HG03066 (cell line): ENCODE data around the gene NOTCH3.

ENCODE experiments used
- ATAC-seq: cut with Tn5 transposase; IDR thresholded peaks from one replicate; pipeline ENCODE4 v1.9.1; 2021; ENCODE audit warnings: low read depth; ENCODE audit not compliant: unreplicated experiment

Gene NOTCH3

DNA sequence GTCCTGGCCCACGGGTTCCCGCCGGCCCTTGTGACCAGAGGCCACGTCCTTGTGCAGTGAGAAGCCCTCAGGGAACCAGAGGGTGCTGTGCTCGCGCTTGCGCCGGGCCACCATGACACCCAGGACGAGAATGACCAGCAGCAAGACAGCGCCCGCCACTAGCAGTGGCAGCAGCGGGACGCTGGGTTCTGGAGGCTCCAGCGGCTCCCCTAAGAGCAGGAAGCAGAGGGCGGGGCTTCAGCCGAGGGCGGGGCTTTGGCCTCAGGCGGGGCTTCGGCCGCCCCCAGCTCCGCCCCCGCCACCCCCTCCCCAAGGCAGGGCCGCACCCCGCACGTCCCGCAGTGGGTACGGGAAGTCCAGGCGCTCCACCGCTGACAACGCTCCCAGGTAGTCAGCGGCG, 30.4 kb downstream of the NOTCH3 start:
- no peak for ATAC-seq

DNA sequence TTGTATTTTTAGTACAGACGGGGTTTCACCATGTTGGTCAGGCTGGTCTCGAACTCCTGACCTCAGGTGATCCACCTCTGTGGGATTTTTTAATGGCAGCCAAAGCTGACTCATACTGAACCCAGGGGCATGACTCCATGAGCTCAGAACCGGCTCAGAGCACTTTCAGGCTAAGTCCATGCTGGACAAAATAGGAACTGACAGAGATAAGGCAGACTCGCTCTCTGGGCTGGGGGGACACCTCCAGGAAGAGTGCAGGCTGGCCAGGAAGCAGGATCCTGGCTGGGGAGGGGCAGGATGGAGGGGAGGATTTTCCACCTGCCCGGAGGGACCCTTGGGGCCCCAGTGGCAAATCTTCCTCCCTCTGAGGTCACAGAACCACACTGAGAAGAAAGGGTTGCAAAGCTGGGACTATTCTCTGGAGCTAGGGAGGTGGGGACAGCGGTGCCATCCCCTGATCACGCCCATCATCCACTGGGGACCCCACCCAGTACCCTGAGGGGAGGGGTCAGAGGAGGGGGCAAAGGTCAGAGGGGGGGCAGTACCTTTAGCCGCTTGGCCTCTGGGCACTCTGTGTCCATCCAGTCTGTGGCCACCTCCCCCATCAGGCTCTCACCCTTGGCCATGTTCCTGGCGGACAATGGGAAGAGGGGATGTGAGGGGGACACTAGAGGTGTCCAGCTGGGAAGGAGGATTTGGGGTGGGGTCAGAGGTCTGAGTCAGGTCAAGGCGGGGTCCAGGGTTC, 31.1 kb downstream of the NOTCH3 start:
- ATAC-seq, result no peak

DNA sequence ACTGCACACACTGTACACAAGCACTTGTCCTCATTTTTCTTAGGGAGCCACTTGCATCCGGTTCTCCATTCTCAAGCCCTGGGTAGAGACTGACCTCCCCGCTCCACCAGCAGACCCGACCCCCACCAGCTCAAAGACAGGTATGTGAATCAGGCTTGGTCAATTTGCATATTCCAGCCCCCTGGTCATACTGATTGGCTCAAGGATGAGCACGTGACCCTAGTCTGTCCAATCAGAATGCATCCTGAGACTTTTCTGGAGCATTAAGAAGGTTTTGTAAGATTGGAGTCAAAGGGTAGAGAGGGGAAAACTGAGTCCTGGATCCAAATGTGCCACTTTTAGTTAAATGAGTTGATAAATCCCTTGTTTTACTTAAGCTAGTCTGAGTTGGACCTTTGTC, 34.1 kb downstream of the NOTCH3 start:
- ATAC-seq, result no peak

DNA sequence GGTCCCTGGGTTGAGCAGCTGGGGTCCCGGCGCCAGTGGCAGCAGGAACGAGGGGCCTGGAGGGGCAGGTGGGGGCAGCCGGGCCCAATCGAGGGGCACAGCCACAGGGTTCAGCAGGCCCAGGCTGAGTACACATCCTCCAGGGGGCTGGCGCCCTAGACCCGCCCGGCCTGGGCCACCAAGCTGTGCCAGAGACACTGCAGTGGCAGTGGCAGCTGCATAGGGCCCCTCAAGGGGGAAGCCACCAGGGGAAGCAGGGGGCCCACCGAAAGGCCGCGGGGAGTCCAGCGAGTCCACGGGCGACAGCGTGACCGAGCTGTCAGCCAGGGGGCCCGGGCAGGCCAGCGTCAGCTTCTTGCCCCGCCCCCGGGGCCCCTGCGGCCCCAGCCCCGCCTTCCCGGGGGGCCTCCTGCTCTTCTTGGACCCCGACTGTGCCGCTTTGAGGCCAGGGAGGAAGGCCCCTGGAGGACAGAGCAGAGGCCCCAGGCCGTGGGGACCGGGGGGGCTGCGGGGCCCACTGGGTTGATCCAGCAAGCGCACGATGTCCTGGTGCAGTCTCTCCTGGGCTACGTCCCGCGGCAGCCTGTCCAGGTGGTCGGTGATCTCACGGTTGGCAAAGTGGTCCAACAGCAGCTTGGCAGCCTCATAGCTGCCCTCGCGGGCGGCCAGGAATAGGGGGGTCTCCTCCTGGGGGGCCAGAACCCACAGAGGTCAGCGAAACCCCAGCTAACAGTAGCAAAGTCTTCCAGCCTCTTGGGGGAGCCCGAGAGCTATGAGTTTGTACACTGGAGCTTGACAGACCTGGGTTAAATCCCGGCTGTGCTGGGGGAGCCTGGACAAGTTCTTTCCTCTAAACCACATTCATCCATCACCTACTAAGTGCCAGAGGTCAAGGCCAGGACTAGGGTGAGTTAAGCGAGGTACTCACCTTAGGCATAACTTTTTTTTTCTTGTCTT, 39.5 kb downstream of the NOTCH3 start:
- ATAC-seq, result no peak

DNA sequence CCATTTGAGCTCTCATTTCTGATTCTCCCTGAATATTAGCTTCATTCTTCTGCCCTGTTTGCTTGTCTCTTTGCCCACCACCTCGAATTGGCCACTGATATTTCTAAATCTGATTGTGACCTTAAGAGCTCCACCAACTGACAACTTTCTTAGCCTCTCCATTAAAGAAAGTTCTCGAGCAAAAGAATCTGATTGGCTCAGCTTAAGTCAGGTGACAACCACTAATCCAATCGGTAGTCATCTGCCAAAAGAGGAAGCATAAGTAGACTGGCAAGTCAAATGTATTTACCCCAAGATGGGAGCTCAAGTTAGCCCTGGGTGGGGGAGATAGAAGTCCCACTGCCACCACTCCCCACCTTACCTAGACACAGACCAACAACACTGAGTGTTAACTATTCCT, 41.5 kb downstream of the NOTCH3 start:
- no peak for ATAC-seq

DNA sequence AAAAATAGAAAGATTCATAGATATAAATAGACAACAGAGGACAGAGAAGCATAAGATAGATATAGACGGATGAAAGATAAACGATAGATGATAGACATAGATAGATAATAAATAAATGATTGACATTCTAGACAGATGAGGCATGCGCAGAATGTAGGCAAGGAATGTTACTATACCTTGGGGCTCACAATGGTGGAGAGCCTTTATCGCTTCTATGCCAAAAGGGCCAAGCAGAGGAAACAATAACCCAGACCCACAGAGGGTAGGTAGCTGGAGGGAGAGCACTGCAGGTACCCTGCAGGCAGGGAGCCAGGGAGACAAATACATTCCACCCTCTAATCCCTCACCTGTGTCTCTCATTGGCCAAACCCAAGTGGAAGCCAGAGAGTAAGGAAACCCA, 44.4 kb downstream of the NOTCH3 start:
- no peak for ATAC-seq

DNA sequence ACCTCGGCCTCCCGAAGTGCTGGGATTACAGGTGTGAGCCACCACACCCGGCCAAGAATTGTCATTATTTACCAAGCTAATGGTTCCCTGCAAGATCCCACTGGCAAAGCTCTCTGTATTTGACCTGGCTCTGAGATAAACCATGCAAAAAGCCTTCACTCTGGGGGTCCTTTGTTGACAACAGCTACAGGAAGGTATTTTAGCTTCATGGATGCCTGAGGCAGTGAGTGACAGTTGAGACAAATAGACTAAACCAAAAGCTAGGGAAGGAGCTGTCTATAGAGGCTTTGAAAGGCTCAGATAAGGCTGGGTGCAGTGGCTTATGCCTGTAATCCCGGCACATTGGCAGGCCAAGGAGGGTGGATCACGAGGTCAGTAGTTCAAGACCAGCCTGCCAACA, 45.5 kb downstream of the NOTCH3 start:
- ATAC-seq, result no peak

DNA sequence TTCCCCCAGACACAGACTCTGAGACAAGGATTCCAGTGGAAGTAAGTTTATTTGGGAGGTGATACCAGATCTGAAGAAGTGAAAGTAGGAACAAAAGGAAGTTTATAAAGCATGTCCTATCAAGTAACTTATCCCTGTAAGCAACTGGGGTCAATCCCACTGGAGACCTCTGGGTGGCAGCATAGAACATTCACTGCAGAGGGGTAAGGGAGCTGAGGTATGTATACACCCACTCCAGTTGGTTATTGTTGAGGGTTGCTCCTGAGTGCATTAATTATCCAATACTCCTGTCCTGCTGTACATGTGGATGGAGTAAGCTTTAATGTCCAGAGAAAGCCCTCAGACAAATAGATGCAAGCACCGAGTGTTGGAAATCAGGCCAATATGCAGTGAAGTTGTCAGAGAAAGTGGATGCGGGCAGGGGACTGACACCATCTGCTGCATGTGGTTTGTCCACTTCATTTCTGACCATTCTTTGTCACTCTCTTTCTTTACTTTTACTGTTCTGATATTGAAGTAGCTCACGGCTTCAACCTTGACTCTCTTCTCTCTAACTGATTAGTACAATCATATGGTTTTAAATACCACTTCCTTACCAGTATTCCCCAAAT, 46.7 kb downstream of the NOTCH3 start:
- ATAC-seq, result no peak

DNA sequence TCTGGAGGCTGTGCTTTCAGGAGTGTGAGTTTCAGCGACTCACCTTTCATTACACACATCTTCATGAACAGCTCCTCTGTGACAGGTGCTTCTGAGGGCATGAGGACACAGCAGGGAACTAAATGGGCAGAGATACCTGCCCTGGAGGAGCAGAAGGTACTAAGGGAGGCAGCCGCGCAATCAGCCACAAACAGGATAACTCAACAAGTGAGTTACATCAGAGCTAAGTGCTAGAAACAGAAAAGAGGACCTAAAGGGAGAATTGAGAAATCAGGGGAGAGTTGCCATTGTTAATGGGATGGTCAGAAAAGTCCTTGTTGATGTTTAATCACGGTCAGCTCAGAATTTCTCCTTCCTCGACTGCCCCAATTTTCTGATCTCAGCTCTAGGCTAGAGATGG, 51.1 kb downstream of the NOTCH3 start:
- ATAC-seq, result no peak

DNA sequence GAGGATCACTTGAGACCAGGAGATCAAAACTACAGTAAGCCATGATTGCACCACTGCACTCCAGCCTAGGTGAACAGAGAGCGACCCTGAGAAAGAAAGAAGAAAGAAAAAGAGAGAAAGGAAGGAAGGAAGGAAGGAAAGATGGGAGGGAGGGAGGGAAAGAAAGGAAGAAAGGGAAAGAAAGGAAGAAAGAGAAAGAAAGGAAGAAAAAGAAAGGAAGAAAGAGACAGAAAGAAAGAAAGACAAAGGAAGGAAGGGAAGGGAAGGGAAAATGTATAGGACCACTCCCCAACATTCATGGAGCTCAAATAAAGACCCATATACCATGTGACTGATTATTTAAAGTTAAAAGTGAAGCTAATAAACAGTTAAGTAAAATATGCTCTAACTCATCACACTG, 53.7 kb downstream of the NOTCH3 start:
- no peak for ATAC-seq

DNA sequence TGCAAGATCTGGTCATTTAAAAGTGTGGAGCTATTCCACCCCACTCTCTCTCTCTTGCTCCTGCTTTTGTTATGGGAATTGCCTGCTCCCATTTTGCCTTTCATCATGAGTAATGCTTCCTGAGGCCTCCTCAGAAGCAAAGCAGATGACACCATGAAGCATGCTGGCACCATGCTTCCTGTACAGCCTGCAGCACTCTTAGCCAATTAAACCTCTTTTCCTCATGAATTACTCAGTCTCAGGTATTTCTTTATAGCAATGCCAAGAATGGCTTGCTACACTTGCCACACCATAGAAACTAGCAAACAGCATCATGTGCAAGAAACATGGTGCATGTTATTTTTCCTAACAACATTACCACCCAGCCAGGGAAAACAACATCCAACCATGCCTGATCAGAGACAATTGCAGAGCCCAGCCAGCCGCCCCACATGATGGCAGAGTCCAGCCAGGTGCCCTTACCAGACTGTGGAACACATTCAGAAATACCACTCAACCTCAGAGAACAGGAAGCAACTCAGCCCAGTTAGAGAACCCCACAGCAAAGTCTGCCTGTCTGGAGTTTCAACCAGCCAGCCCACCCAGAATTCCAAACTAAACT, 56.6 kb downstream of the NOTCH3 start:
- ATAC-seq, result no peak

DNA sequence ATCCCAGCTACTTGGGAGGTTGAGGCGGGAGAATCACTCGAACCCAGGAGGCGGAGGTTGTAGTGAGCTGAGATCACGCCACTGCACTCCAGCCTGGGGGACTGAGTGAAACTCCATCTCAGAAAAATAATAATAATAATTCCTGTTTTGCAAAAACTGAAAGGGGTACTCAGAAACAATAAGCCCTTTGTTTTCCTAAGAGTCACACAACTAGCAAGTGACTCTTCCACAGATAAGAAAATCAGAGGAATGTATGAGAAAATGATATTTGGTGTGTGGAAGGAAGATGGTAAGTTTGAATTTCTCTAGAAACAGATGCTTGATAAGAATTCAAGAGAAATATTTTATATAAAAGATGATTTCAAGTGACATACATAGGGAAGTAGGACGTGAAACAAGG, 58.5 kb downstream of the NOTCH3 start:
- ATAC-seq, result no peak

DNA sequence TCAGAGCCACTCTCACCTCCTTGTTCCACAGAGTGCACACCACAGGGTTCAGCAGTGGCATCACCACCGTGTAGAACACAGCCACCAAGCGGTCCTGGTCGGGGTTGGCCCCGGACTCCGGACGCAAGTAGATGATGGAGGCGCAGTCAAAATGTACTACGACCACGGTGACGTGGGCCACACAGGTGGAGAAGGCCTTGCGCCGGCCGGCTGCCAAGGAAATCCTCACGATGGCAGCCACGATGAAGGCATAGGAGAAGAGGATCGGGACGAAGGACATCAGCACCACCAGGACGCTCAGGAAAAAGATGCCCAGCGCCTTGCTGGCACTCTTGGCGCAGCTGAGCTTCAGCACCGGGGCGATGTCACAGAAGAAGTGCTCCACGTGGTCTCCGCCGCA, 59.7 kb downstream of the NOTCH3 start:
- no peak for ATAC-seq

DNA sequence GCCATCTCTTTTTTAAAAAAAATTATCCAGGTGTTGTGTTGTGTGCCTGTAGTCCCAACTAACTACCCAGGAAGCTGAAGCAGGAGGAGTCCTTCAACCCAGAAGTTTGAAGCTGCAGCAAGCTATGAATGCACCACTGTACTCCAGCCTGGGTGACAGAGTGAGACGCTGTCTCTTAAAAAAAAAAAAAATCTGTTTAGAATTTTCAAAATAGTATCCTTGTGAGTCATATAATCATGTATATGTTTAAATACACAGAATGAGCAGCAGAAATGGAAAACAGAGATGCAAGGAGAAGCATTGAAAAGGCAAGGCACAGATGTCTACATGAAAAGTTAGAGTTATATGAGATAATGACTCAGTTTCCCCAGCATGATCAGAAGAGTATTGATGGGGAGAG, 62.4 kb downstream of the NOTCH3 start:
- ATAC-seq, result no peak

DNA sequence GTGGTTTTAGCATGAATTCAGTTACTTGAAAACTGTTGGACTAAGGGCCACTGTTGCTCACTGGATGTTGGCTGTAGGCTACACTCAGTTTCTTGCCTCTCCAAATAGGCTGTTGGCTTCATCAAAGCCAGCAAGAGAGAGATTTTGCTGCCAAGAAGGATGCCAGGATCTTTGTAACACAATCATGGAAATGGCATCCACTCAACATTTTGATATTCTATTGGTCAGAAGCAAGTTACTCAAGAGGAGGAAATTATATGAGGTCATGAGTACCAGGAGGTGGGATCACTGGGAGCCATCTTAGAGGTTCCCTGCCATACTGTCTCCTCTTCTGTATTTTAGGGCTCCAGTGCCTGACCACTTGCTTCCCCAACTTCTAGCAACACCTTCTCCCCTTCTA, 63.0 kb downstream of the NOTCH3 start:
- no peak for ATAC-seq

DNA sequence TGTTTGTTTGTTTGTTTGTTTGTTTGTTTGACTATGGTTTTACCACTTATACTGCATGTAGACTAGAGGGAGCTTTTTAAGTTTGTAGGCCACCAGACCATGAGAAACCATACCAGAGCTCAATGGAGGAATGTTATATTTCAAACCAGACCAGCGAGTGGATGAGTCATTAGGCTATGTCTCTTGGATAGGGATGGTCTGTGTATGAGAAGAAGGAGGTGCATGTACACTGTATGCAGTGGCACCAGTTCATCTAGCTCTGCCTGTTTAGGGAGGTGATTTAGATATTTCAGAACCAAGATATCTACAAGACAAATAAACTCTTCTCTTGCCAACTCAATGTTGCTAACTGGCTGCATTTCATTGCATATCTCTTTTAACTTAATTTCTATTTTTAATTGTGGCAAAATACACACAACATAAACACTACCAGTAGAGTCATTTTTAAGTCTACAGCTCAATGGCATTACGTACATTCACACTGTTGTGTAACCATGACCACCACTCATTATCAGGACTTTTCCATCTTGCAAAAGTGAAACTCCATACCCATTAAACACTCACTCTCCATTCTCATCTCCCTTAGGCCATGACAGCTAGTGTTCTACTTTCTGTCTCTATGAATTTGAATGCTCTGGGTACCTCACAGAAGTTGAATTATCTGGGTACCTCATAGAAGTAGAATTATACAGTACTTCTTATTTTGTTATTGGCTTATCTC, 64.4 kb downstream of the NOTCH3 start:
- ATAC-seq, result no peak

DNA sequence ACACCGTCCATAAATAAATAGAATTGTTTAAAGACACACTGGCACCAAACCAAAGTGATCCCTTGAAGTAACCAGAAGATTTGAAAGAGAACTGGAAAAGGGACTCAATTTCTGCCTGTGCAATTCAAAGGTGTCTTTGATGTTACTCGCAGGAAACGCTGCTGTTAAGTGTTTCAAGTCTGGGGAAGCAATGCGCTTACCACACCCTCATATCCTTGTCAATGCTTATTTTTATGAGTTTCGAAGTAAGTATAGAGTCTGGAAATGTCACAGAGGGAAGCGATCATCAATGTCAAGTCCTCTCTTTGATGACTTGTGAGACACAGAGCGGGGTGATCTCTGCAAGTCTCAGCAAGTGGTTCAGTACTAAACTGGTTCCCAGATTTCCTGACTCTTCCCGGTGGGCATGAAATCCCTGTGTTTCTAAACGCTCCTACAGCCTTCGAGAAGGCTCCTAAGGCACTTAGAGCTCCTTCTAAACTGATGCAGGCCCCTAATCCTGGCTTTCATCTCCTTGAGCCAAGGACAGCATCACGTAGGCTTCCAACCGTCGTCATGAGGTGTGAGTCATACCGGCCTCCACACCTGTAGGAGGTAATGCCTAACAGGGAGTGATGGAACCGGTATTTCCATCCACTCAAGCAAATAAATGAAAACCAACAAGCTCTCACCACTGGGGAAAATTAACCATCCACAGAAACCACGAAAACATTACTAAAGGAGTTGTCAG, 70.8 kb downstream of the NOTCH3 start:
- ATAC-seq, result no peak

DNA sequence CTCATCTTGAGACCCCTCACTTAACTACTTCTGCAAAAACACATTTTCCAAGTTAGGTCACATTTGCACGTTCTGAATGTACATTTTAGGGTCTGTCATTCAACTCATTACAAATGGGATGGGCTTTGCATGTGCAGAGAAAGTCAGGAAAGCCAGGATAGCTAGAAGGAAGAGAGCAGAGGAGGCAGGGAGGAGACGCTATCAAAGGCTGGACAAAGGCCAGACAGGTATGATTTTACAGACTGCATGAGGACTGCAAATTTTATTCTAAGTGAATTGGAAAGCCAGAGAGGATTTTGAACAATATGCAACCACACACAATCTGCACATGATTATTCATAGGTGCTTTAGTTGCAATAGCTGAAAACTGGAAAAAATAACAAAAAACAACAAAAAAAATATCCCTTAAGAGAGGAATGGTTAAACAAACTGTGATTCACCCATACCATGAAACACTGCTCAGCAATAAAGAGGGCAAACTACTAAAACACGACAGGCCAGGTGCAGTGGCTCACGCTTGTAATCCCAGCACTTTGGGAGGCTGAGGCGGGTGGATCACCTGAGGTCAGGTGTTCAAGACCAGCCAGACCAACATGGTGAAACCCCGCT, 72.5 kb downstream of the NOTCH3 start:
- ATAC-seq, result no peak

DNA sequence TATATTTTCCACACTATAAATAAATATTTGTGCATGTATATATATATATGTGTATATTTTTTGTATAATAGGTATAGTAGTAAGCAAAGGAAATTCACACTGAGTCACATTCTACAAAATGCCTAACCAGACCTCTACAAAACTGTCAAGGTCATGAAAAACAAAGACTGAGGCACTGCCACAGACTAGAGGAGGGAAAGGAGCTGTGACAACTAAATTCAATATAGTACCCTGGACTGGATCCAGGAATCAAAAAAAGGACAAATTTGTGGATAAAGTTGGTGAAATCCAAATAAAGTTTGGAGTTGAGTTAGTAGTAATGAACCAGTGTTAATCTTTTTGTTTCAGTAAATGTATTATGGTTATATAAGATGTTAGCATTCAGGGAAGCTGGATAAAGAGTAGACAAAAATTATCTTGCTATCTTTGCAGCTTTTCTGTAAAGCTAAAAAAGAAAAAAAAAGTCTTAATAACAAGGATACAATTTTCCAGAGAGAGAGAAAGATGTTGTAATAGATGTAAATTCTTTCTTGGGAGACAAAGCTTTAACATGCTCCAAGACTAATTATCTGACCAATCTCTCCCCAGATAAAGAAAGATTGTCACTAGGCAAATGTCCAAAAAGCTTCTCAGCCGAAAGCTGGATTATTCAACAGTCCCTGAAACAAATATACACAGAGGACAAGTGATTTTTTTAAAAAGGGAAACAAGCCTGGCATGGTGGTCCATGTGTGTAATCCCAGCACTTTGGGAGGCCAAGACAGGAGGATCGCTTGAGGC, 74.5 kb downstream of the NOTCH3 start:
- ATAC-seq, result no peak
